GM21619 (cell line): ENCODE results near the gene CACNB1.

Experiments used
- ATAC-seq: cut with Tn5 transposase; IDR thresholded peaks from one replicate; pipeline ENCODE4 v1.9.1; 2021; ENCODE audit not compliant: unreplicated experiment

The CACNB1 gene

DNA sequence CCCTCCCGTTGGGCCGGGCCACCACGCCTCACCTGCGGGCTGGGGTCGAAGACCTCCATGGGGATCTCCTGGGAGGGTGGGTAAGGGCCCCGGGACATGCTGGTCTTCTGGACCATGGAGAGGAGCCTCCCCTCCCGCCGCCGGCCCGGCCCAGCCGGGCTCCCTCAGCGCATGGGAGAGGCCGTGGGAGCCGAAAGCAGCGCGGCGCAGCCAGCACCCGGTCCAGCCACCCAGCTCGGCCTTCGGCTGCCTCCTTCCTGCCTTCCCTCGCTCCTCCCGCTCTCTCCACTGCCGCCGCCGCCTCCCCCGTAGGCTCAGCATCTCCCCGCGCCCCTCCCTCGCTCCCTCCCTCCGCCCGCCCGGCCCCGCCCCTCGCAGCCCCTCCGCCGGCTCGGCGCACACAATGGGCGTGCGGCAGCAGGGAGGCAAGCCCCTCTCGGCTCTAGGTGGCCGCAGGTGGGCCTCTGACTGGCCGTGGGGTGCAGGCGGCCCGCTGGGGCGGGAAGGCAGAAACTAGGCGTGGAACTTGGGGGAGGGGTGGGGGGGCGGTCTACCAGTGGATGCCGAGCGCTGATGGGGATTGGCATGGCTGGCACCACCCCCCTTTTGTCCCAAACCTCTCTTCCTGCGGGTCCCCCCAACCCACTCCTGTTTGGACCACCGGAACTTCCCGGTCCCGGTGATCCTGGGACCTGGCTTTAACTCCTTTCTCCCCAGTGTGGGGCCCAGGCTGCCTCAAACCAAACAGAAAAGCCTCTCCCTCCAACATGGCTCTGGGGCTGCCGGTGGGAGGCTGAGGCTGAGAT lies at the start of gene CACNB1:
Gene CACNB1 (minus strand): TSS at position 290 of the 806 bp plus-strand sequence. CDS start 174 bp downstream, at position 116.
- peak; percentile 31 for ATAC-seq

- ATAC-seq, result no peak
Observed at GRCh38 chr17:39246274-39246673, 48.8 kb upstream of the CACNB1 start.

GRCh38 chr17:39244600-39245570 lies 47.4 kb upstream of the CACNB1 start:
- no peak for ATAC-seq

DNA sequence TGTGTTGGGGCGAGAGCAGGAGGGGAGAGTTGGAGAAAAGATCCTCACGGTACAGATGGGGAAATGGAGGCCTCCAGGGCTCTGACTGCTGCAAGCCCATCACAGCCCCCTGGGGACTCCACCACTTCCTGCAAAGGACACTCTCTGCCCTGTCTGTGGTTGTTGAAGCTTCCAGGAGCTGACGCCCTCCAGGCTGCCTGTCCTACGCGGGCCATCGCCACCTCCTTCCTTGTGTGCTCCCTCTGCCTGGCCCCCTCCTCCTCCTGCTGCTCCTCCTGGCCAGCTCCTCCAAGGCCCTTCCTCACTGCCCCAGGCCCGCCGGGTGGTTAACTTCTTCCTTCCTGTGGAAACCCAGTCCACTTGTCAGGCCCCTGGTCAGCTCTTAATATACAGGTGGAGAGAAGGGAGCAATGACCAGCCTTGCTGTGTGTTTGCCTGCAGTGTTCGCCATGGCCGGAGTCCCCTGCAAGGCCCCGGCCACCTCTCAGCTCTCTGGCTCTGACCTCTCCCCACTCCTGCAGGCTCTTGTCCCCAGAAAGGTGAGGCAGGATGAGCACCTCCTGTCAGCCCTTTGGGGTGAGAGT lies 46.6 kb upstream of the CACNB1 start:
- no peak for ATAC-seq

DNA sequence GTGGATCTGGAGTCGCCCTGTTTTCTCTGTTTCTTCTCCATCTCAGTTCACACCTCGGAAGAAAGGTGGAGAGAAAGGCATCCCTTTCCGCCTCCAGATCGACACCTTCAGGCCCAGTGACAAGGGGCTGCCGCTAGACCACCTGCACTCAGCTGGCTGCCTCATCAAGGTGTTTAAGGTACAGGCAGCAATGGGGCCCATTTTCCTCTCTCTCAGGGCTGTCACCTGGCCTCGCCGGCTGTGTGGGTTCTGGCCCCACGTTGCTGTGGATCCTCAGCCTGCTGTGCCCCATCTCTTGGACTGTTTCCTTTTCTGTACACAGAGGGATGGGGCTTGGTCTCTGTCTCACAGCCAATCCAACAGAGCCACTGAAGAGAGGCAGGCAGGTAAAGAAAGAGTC lies 45.7 kb upstream of the CACNB1 start:
- no peak for ATAC-seq

DNA sequence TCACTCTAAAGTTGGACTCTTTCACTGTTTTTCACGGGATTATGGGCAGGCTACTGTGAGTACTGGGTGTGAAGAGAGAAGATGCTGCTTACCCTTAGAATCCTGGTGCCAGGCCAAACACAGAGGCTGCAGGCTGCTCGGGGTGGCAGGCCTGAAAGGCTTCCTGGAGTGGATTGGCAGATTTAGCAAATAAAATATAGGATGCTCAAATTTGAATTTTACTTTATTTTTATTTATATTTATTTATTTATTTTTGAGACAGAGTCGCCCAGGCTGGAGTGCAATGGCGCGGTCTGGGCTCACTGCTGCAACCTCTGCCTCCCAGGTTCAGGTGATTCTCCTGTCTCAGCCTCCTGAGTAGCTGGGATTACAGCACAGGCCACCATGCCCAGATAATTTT lies 43.2 kb upstream of the CACNB1 start:
- no peak for ATAC-seq

DNA sequence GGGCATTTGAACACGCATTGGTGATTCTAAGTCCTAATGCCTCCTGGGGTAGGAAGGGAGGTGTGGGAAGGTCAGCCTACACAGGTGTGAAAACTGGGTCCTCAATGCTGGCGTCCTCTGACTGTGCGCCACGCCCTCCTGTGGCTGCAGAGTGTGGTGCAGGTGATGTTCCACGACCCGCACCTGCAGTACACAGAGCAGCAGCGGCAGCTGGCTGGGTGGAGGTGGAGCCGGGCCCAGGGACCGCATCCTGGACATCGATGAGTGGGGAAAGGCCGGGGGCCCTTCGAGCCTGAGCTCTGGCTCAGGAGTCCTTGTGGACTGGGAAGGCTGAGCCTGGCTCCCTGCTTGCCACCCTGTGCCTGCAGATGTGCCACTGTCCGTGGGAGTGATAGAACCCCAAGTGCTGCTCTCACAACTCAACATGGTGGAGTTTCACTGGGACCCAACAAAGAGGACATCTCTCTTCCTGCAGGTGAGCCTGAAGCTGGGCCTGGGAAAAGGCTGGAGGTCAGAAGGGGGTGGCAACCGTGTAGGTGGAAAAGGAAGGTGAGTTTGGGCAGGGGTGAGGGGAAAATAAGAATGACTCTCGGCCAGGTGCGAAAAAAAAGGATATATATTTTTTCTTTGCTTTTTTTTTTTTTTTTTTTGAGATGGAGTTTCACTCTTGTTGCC lies 42.3 kb upstream of the CACNB1 start:
- no peak for ATAC-seq

GRCh38 chr17:39238311-39238972 lies 41.0 kb upstream of the CACNB1 start:
- no peak for ATAC-seq

DNA sequence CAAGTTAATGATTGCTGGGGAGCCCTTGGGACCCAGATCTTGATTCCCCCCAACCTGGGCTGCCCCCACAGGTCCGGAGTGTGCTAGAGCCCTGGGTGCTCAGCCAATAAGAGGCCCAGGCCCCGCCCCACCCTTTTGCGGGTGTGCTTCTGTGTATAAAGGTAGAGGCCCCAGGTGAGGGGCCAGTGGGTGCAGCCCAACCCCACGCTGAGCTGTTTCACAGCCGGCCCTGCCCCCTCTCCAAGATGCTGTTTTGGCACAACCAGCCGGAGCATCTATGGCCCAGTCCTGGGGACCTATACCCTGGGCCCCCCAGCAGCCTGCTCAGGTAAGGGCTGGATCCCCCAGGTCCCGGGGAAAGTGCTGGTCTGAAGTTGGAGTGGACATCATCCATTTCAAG lies 40.1 kb upstream of the CACNB1 start:
- ATAC-seq, result no peak

DNA sequence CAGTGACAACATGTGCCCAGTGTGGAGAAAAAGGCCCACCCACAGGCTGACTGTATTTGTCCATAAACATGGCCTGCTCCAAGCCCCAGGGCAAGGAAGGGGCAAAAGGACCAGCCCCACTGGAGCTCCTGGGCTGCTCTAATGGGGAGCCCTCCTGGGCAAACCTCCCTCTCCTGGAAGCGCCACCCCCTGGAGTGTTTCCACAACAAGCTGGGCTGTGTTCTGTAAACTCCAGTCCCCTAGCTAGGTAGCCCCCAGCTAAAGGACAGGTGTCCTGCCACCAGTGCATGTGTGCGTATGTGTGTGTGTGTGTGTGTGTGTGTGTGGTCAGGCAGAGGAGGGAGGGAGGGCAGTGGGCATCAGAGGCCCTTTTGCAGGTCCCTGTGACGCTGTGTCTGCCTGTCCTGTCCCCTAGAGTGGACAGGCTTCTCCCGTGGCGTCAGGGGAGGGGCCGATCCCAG lies 39.5 kb upstream of the CACNB1 start:
- ATAC-seq, result no peak

DNA sequence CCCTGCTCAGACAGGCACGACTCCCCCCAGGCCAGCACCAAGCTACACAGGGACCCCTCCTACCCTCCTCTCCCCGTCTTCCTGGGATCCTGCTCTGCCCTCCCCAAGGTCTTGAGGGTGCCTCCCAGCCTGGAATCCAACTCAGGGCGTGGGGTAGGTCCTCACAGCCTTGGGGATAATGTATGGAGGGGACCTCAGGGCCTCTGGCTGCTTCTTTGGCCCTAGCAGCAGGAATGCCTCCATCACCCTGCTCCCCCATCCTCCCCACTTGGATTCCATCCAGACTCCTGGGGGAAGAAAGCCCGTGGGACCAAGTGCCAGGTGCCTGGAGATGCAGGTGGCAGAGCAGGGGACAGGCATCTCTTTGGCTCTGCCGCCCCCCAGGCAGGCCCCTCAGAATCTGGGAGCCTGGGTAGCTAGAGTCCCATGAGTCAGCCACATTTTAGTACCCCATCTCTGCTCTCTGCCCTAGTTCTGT lies 39.0 kb upstream of the CACNB1 start:
- ATAC-seq, result no peak

DNA sequence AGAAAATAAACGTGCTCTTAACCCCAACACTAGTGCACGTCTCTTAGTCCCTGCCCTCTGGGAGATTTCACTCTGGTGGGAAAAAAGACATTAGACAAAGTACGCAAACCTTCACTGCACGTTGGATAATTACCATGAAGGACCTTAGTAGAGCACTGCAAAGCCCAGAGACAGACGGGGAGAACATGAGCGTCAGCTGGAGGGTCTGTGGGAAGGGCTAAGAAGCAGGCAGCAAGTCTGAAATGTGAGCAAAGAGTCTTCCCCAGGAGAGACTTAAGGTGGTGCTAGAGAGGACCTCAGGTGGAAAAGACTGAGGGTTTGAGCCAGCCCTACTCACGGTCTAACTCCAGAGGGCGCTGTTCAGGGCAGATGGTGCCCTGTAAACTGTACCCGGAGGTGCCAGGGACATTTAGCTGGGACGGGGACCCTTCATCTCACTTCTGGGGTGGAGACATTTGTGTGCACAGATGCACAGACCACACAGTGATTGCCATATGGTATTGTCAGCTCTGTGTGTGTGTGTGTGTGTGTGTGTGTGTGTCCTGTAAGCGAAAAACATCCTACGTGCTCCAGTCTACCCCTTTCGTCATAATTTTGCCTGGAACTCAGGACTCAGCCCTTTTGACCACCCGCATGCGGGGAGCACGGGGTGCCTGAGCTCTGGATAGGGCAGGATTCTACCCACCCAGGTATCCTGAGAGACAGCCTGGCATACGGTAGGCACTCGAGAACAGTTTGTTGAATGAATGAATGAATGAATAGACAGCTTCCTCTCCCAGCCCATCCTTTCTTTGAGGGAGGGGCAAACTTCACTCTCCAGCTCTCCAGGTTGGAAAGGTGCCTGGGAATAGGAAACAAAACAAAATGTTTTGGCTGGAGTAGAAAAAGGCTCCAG lies 38.3 kb upstream of the CACNB1 start:
- no peak for ATAC-seq

- ATAC-seq, result no peak
Observed at GRCh38 chr17:39231591-39232551, 34.4 kb upstream of the CACNB1 start.

- ATAC-seq, result no peak
Observed at GRCh38 chr17:39231091-39231561, 33.7 kb upstream of the CACNB1 start.

DNA sequence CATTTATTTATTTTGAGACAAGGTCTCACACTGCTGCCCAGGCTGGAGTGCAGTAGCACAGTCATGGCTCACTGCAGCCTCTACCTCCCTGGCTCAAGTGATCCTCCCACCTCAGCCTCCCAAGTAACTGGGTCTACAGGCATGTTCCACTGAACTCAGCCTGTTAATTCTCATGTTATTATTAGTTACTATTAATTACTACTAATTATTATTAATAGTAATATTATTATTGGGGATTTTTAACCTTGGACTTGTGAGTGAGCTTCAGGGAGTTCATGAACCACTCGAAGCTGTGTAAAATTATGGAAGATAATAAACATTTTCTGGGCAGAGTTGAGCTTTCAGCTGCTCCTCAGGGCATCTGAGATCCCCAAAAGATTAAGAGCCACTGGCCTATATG lies 32.9 kb upstream of the CACNB1 start:
- no peak for ATAC-seq

- no peak for ATAC-seq
Observed at GRCh38 chr17:39229274-39229913, 31.9 kb upstream of the CACNB1 start.

DNA sequence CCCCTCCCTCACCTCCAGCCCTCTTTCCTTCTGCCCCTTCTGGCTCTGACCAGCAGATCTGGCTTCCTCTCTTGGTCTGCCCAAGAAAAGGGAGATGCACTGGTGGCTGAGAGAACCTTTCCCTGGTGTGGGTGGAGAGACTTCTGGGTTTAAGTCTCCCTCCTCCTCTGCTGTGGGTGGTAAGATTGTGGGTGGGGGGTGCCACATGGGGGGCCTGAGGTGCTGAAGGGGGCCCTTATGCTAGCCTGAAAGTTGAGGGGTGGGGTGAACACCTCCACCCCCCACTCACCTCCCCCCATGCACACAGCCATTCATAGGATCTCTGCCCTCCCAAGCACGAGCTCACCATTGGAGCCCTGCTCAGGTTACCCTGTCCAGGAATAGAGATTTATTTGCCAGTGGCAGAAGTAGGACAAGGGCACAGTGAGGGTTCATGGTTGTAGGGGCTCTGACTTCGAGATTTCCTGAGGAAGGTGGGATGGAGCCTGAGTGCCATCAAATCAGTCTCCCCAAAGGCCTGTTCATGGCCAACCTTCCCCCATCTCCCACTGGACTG lies 30.0 kb upstream of the CACNB1 start:
- ATAC-seq, result no peak
